GM19324 (cell line): Measurements from ENCODE around the gene LIN9.
"Not testable (repeated sequence)": the region's sequence is repeated elsewhere in the genome, so short reads cannot be mapped to it uniquely, and the experiment has no call there.

Source experiments
- ATAC-seq: cut with Tn5 transposase; IDR thresholded peaks from one replicate; pipeline ENCODE4 v1.9.1; 2021; ENCODE audit warnings: mild to moderate bottlenecking, moderate library complexity; ENCODE audit not compliant: unreplicated experiment, low FRiP score

The LIN9 gene

DNA sequence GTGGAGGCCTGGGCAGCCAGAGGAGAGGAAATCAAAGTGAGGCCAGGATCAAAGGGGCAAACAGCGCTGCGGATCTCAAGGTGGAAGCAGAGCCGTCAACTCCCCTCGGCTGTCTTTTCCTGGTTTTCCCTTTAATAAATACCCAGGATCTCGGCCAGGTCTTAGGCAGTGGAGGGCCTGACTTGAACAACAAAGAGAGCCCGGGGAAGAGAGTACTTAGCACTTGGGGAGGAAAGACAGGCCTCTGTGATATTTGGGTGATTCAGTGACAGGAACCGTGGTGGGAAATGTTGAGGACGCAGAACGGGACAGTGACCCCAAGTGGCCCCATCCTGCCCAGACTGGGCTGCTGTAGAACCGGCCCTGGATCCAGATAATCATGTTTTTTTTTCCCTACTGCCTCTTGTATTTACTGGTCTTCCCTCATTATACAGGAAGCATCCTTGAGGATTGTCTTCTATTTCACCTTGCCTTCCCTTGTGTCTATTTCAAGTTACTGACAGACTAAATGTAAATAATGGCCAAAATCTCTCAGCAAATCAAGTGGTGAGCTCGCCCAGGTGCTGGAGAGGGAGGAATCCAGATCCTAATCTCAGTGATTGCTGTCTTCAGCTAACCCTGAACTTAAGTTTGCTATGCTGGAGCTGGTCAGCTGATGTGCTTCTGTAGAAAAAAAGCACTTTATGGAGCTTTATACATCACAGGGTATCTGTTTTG is 88.3 kb downstream of the LIN9 start:
- ATAC-seq: no peak

DNA sequence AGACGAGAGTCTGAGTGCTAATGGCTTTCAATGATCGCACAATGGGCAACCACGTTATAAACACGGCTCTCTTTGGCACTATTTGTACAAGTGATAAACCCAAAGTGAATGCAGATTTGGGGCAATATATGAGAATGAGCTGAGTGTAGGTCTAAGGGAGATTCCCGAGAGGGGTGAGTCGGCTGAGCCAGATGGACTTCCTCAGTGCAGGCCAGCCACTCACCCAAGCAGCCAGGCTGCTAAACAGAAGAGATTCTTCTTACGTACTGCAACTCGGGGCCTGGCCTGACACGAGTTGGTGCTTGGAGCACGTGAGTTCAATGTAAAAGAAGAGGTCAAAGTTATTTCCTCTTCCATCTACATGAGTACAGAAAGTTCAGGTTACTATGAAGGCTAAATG is 91.7 kb downstream of the LIN9 start:
- no peak for ATAC-seq

DNA sequence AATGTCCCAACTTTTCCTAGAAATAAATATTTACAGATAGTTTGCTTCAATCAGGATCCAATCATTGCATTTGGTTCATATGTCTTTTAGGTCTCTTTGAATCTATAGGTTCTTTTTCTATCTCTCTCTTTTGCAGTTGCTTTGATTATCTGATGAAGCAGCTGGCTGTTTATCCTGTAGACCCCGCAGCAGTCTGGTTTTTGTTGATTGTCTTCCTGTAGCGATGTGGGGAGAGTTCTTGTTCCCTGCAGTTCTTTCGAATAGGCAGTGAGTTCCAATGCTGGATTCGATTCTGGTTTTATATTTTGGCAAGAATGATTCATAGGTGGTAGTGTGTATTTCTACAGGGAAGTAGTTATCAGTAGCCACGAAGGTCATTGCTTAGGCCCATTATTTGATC is 92.9 kb downstream of the LIN9 start:
- no peak for ATAC-seq

DNA sequence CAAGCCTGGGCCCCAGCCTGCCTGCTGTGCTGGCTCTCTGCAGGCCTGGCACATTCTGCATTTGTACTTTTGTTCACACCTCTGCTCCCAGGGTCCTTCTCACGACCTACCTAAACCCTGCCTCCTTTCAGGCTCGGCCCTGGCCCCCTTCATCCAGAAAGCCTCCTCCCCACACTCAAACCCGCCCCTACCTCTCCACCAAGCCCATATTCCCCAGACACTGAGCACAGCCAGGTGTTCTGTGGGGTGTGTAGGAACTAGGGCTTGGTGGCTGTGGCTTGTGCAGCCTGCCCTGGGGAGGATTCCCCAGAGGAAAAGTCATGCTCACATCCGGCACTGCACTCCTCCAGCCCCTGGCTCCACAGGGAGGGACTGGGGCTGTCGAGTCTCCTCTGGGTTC is 93.7 kb downstream of the LIN9 start:
- ATAC-seq: no peak

DNA sequence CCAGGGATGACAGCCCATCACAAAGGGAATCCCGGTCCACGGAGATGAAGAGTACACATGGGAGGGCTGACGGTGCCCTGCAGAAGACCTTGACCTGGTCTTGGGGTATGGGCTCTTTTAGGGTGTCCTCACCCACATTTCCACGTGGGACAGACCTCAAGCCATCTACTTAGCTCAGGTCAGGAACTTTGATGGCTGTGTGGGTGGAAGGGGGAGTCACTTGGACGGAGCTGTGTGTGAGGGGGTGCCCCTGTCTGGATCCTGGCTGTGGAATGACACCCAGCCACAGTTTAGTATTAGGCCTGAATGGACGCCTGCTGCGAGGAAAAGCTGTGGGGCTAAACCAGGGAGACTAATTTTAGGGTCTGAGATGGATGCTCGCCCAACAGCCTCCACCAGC is 96.4 kb downstream of the LIN9 start:
- no peak for ATAC-seq

DNA sequence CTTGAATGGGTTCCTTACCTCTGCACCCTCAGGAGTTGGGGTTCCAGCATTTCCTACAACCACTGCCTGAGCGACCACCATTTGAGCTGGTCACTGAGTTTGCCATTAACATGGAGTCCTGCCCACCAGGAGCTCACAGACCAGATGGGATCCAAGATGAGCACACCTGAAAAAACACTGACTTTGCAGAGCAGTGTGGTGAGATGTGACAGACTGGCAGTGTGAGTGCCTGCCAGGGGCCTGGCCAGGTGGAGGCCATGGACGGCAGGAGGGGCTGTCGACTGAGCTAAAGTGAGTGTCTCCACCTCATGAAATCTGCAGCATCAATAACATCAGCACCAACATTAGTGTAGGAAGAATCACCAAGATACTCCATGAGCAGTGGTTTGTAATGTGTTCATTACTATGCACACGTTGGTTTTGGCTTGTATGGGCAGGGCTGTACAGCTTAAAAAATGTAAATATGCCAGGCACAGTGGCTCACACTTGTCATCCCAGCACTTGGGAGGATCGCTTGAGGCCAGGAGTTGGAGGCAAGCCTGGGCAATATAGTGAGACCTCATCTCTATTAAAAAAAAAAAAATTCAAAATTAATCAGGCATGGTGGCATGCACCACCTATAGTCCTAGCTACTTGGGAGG is 97.7 kb downstream of the LIN9 start:
- ATAC-seq: no peak

DNA sequence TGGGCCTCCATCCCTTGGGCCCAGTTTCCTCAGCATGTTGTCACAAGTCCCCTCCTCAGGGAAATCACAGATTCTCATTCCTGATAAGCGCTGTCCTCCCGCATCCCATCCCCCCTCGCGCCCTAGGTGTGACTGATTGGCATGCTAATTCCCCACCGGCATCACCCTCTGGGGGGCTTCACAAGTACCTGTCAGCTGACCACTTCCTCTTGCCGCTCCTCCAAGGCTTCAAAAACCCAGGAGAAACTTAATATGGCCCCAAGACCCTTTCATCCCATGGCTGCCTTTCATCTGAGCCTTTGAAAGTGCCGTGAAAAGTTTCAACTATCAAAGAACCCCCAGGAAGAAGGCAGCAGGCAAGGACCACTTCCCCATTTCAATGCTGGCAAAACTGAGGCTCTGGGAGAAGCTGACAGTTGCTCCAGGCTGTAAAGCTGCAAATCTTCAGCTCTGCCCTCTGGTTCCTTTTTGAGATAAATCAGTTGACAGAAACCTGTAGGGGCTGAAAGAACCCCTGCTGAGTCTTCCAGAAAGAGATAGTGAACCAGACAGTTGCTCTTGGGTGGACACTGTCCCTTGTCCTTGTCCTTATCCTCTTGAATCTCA is 98.3 kb downstream of the LIN9 start:
- no peak for ATAC-seq

DNA sequence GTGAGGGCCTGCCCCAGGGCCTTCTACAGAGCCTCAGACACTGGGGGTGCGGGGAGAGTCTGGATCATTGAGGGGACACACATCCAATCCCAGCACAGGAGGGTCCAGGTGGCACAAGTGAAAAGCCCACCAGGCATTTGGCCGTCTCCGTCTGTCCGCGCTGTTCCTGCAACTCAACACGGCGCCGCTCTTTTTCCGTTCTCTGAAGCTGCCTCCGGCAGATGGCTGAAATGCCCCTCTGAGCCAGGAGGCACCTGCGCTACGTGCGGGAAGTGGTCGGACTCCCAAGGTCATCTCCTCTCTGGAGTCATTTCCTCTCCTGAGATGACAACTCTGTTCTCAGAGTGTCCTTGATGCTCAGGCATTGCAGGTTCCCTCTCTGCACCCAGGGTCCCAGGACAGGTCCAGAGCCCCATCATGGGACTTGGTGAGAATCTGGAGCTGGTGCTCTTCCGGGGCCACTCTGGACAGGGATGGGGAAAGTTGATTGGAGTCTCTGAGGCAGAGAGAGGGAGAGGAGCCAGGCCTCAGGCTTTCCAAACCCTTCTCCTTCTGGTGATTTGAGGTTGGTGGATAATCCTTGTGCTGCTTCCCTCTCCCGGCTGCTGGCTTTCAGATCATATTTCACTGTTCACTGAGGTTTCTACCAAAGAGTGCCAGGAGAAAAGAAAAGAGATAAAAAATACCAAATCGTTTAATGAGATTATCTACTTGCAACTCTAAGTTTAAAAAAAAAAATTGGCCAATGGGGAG is 99.5 kb downstream of the LIN9 start:
- no peak for ATAC-seq

DNA sequence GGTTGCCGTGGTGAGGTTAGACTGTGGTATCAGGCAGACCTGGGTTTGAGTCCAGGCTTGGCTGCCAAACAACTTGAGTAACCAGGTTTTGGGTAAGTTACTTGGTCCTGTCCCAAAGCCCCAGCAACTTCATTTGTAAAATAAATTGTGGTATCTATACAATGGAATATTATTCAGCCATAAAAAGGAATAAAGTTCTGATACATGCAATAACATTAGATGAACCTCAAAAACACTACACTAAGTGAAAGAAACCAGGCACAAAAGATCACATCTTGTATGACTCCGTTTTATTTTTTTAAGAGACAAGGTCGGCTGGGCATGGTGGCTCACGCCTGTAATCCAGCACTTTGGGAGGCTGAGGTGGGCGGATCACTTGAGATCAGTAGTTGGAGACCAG is 101.9 kb downstream of the LIN9 start:
- no peak for ATAC-seq

DNA sequence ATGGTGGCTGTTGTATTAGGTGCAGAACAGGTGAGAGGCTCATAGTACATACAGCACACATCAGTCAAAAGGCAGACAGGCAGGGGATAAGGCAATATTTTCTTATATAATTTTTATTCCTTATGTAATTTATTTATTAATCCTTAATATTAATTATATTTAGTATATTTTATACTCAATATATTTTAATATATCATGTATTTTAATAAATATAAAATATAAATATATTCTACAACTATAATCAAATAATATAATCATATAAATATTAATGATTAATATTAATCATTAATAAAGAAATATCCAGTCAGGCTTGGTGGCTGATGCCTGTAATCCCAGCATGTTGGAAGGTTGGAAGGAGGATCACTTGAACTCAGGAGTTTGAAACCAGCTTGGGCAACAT is 104.8 kb downstream of the LIN9 start:
- no peak for ATAC-seq

DNA sequence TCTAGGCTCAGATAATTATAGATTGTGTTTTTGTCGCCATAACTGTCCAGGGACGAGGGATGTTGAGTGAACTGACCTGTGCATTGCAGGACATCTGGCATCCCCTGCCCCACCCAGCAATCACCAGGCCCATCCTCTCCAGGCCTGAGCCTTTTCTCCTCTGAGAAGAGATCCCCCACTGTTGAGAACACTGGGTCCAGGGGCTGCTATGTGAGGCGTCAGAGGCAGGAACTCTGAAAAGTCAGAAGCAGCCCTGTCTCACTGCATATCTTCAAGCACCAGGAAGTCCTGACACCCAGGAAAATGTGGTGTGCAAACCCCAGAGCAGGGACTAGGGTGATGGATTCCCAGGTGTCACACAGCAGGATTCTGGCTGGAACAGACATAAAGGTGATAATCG is 105.3 kb downstream of the LIN9 start:
- no peak for ATAC-seq

DNA sequence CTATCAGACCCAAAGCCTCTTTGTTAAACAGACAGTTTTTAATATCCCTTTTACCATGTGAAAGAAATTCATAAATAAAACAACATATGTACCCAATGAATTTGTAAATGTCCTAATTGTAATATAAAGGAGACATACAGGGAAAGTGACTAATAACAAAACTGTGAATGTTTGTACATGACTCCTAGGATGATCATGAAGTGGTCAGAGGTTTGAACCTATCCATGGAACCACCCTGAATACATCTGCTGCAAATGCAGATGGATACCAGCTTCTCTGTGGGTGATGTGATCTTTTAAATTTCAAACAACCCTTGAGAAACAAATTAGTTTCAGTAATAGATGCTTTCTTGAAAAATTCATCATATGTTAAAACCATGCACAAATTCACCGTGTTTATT is 105.7 kb downstream of the LIN9 start:
- no peak for ATAC-seq

DNA sequence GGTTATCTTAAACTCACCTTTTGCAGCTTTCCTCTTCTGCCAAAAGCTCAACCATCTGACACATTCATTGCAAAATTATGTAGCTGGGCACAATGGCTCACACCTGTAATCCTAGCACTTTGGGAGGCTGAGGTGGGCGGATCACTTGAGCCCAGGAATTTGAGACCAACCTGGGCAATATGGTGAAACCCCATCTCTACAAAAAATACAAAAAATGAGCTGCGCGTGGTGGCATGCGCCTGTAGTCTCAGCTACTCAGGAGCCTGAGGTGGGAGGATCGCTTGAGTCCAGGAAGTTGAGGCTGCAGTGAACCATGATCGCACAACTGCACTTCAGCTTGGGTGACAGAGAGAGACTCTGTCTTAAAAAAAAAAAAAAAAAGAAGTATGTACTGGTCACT is 106.3 kb downstream of the LIN9 start:
- ATAC-seq: not testable (repeated sequence)

DNA sequence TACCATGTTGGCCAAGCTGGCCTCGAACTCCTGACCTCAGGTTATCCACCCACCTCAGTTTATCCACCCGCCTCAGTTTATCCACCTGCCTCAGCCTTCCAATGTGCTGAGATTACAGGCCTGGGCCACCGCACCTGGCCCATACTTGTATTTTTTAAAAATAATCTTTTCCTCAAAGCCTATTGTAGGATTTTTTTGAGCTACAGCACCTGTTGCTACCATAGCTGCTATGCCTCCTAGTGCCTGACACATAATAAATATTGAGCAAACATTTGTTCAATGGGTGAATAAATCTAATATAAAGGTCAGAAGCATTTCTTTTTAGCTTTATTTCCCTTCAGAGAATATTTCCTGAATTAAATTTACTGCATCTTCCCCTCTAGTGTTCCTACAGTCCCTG is 106.7 kb downstream of the LIN9 start:
- ATAC-seq: no peak

DNA sequence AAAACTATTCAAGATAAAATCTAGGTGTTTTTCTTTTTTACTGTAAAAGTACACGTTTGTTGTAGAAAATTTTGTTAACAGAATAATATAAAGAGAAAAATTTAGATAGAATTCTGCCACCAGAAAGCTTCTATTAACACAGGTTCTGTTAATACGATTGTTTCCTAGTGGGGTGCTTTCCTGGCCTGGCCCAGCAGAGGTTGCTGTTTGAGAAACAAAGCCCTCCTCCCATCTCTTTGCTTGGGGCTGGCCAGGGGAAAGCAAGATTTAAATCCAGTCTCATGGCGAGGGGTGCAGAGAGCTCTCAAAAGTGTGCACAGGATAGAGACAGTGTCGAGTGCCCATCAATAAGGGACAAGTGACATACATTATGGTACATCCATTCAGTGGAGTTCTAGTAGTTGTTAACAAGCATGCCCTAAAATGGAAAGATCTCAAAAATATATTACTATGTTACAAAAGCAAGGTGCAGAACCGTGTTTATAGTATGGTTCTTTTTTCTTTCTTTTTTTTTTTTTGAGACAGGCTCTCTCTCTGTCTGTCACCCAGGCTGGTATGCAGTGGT is 107.9 kb downstream of the LIN9 start:
- no peak for ATAC-seq

DNA sequence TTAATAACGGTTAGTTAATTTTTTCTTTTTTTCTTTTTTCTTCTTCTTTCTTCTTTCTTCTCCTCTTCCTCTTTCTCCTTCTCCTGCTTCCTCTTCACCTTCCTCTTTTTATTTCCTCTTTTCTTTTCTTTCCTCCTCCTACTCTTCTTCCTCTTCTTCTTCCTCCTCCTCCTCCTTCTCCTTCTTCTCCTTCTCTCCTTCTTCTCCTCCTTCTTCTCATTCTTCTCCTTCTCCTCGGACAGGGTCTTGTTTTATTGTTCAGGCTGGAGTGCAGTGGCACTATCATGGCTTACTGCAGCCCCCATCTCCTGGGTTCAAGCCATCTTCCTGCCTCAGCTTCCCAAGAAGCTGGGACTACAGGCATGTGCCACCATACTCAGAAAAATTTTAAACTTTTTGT is 109.0 kb downstream of the LIN9 start:
- ATAC-seq: no peak

DNA sequence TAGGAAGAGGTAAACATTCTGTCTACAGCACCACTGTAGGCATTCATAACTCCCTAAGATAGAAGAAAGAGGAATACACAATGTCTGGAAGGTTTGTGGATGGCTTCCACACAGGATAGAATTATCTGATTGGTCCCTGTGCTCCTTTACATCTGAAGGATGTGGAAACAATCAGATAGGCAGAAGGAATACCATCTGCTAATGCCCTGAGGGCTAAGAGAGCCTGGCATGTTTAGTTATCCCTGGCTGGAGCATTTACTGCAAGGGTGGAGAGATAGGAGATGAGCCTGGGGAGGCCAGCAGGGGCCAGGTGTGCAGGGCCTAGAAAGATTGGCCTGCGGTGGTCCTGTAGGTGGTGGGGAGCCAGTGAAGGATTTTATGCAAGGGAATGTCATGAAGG is 113.8 kb downstream of the LIN9 start:
- no peak for ATAC-seq

DNA sequence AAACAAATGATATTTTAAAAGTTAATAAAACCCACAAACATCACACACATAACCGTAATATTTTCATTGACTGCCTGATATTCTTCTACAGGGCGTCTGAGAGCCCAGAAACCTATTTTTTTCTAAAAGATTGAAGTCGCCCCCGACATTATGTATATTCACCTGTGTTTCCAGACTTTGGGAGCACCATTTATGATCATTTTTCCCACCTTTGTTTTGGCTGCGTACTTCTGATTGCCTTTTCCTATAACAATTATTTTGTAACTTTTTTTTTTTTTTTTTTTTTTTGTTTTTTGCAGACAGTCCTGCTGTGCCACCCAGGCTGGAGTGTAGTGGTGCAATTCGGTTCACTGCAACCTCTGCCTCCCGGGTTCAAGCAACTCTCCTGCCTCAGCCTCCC is 121.6 kb downstream of the LIN9 start:
- ATAC-seq: no peak

DNA sequence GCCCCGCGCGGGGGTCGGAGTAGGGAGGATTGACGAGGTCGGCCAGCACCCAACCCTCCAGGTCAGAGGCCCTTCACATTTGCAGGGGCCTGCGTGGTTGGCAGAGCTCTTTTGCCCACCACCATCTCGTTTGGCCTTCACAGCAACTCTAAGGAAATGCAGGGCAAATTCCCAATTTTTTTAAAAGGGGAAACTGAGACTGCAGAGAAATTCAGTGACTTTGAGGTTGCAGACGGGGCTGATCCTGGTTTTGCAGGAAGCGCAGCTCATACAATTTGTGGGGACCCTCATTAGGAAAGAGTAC is 122.0 kb downstream of the LIN9 start:
- ATAC-seq: no peak

DNA sequence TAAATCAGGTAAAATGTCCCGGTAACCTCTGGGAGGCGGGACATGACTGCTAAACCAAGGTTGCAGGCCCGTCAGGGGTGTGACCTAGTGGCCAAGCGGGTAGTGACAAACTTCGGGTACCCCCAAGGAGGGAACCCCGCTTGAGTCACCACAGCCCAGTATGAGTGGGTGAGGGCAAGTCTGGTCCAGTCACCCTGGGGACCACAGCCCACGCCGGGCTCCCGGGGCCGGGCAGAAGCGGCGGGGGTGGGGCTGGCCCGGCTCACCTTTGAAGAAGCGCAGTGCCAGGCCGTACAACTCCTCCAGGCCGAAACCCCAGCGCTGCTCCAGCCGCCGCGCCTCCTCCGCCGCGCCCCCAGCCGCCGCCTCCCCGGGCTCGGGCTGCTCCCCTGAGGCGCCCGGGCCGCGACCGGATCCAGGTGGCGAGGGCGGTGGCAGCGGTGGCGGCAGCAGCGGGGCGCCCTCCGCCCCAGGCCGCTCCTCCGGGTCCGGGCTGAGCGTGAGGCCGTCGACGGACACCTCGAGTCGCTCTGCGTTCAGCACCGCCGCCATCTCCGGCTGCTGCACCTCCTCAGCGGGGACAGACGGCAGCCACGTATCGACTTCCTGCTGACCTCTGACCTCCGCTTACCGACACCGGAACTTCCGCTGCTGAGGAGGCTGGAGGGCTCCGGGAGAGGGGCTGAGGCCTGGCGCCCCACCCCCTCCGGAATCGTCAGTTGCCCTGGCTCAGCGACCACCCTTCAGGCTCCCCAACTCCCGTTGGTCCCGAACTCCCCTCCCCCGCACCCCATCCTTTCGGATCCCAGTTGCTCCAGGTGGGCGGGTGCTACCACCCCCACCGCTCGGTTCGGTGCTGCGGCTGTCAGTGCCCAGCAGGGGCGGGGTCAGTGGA is 122.6 kb downstream of the LIN9 start, which contains the start of gene ACBD3:
TSS of gene ACBD3 (minus strand) at position 618 of the 895 bp plus-strand sequence. CDS start at position 552, 66 bp downstream.
- peak; percentile 92 for ATAC-seq
